Measurements from ENCODE around the gene ARSG. TPM values are rescaled to one million over a fixed set of nuclear protein-coding genes. Genes with fewer than 3 reads are reported as not detected.
"Not testable (repeated sequence)": the region's sequence is repeated elsewhere in the genome, so short reads cannot be mapped to it uniquely, and the experiment has no call there.

Gene ARSG
- total and polyA plus RNA-seq, 2 of the 8 experiments (the other 6 are each of a cell fraction or from before 2014, with no cell fraction given): 3.3 to 4.0 TPM

DNA sequence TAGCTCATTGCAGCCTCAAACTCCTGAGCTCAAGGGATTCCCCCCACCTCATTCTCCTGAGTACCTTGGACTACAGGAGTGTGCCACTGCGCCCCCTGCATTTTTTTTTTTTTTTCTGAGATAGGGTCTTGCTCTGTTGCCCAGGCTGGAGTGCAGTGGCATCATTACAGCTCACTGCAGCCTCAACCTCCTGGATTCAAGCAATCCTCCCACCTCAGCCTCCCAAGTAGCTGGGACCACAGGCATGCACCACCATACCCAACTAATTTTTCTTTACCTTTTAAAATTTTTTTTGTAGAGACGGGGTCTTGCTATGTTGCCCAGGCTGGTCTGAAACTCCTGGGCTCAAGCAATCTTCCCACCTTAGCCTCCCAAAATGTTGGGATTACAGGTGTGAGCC lies 84.9 kb downstream of the ARSG start:
- H3K79me1 ChIP-seq (ENCODE audit: low read depth, low read length); H2BK15ac ChIP-seq (ENCODE audit: low read length); H3K36me3 ChIP-seq (ENCODE audit: control insufficient read depth in 2 of 4, insufficient read depth in 4 of 4, low read length in 3 of 4); H2AFZ ChIP-seq (ENCODE audit: low read length); H3K4me2 ChIP-seq (ENCODE audit: insufficient read depth in 1 of 2, low read depth in 2 of 2, low read length in 2 of 2); H4K5ac ChIP-seq (ENCODE audit: insufficient read length, low read depth, low read length); POLR2A ChIA-PET (ENCODE audit: partially characterized antibody); H3K4ac ChIP-seq (replicated peaks; ENCODE audit: insufficient read length, low read depth, low read length); H3K9ac ChIP-seq (replicated peaks in 1 of 4; ENCODE audit: extremely low read depth in 1 of 4, low read depth in 3 of 4, low read length in 3 of 4); H3K56ac ChIP-seq (replicated peaks; ENCODE audit: insufficient read length, low read depth, low read length); H2AK5ac ChIP-seq (ENCODE audit: low read depth, low read length); H3K18ac ChIP-seq (ENCODE audit: extremely low read depth, low read length); H3K27me3 ChIP-seq (replicated peaks in 1 of 4; ENCODE audit: control insufficient read depth in 3 of 4, extremely low read depth in 1 of 4, insufficient read depth in 3 of 4, low read length in 3 of 4); H3K23ac ChIP-seq (ENCODE audit: insufficient read length); FAIRE-seq; H2BK120ac ChIP-seq (replicated peaks; ENCODE audit: low read depth, low read length); H4K91ac ChIP-seq (replicated peaks; ENCODE audit: insufficient read length, low read length); H3K27ac ChIP-seq (ENCODE audit: low read depth, low read length); H2BK12ac ChIP-seq (ENCODE audit: low read depth, low read length); H3K23me2 ChIP-seq (ENCODE audit: low read depth, low read length); H3K9me3 ChIP-seq (ENCODE audit: insufficient read depth in 2 of 2, low read depth in 1 of 2, low read length in 1 of 2); H4K8ac ChIP-seq (ENCODE audit: extremely low read depth, insufficient read depth, low read length); H3K4me3 ChIP-seq (ENCODE audit: extremely low read depth in 1 of 4, insufficient read depth in 2 of 4, low read depth in 3 of 4, low read length in 4 of 4); H3K79me2 ChIP-seq (ENCODE audit: control insufficient read depth in 1 of 2, insufficient read depth in 2 of 2, low read length in 2 of 2); H4K20me1 ChIP-seq (replicated peaks in 1 of 2; ENCODE audit: control insufficient read depth in 1 of 2, insufficient read depth in 2 of 2, low read length in 2 of 2); H2BK20ac ChIP-seq (ENCODE audit: low read length); H3K14ac ChIP-seq (ENCODE audit: insufficient read length); H2BK5ac ChIP-seq (ENCODE audit: low read depth, low read length); DNase-seq (ENCODE audit: low read depth in 1 of 2, low spot score in 2 of 2): not testable (repeated sequence)
- CTCF ChIA-PET (ENCODE audit: partially characterized antibody): interaction anchor here (0.5 to 1.1 kb wide), 7 partner anchors 23 to 1019 kb away, joined by 3 to 5 read pairs (median 3); no protein-coding TSS in a partner anchor
- WGBS, 2 experiments (ENCODE audit: extremely low coverage in 1 of 2, insufficient coverage in 1 of 2, insufficient read length in 1 of 2, insufficient replicate concordance in 2 of 2, low coverage in 1 of 2, low lambda C conversion rate in 2 of 2, missing lambda C conversion rate in 1 of 2): 80% methylated on average over 2 of the region's 2 CpGs; no CpG with 5 or more reads in 1 of the 2 experiments
- peaks cover 7 to 16% (median 12%) of the 10 kb centered on the region in 4 experiments for H3K4me1 ChIP-seq (replicated peaks in 1 of 4; ENCODE audit: control insufficient read depth in 3 of 4, insufficient read depth in 4 of 4, low read length in 3 of 4)

Data from H1 (cell line).